CD4-positive, alpha-beta T cell (primary cell): ENCODE data around the gene SLC30A1. TPM values are rescaled to one million over a fixed set of nuclear protein-coding genes. Genes with fewer than 3 reads are reported as not detected.

Experiments
- ATAC-seq: fragments of 200-7000 bp; cut with Tn5 transposase; one replicate; pipeline ENCODE4 v1.10.0; 2022; ENCODE audit warnings: mild to moderate bottlenecking; ENCODE audit not compliant: poor library complexity
- CTCF ChIA-PET: fragments of 350-600 bp; sonication (Branson Sonifier 250); formaldehyde crosslinking; loops from one replicate; lab custom pipeline; 2021; ENCODE audit warnings: antibody characterized with exemption, inconsistent platforms; lab: Charles Lee
- POLR2A ChIA-PET: fragments of 350-600 bp; sonication (Branson Sonifier 250); formaldehyde crosslinking; loops from one replicate; lab custom pipeline; 2021; ENCODE audit warnings: antibody characterized with exemption, inconsistent platforms; lab: Charles Lee
- DNase-seq, 14 experiments: peaks; one replicate each; pipeline ENCODE4 v3.0.0-alpha.2; 2013 to 2020; ENCODE audit warnings: mixed read lengths in 2 of 14
- H3K27ac ChIP-seq, 2 donors: one replicate each; pipeline versions ENCODE4 v1.5.1 to v1.7.0; 2013; ENCODE audit warnings: low read length in 2 of 2, low read depth in 1 of 2, mild to moderate bottlenecking in 1 of 2
- H3K27me3 ChIP-seq, 2 experiments: 1 replicate in 1 of 2; 2 replicates in 1 of 2; pipeline versions ENCODE4 v1.6.1 to v1.7.0; 2013; ENCODE audit warnings: low read length in 2 of 2, control low read depth in 1 of 2, mild to moderate bottlenecking in 1 of 2, moderate library complexity in 1 of 2; ENCODE audit not compliant: insufficient read depth in 2 of 2, control insufficient read depth in 1 of 2
- H3K36me3 ChIP-seq: one replicate; pipeline ENCODE4 v1.6.1; 2013; ENCODE audit warnings: low read length, control low read depth; ENCODE audit not compliant: insufficient read depth
- H3K4me1 ChIP-seq: one replicate; pipeline ENCODE4 v1.6.1; 2013; ENCODE audit warnings: low read length, control low read depth; ENCODE audit not compliant: insufficient read depth
- H3K4me3 ChIP-seq: one replicate; pipeline ENCODE4 v1.5.1; 2013; ENCODE audit warnings: mild to moderate bottlenecking, low read length, moderate library complexity
- H3K9me3 ChIP-seq, 2 experiments: 1 replicate in 1 of 2; 2 replicates in 1 of 2; pipeline versions ENCODE4 v1.6.1 to v1.7.0; 2013; ENCODE audit warnings: low read length in 2 of 2, mild to moderate bottlenecking in 2 of 2, control low read depth in 1 of 2, moderate library complexity in 1 of 2; ENCODE audit not compliant: control insufficient read depth in 1 of 2, insufficient read depth in 1 of 2
- H3K27ac Mint-ChIP-seq: one replicate; pipeline ENCODE4 v1.8.0; 2020; ENCODE audit warnings: mixed read lengths
- H3K27me3 Mint-ChIP-seq: one replicate; pipeline ENCODE4 v1.8.0; 2021; ENCODE audit warnings: mixed read lengths
- H3K36me3 Mint-ChIP-seq: one replicate; pipeline ENCODE4 v1.8.0; 2021; ENCODE audit warnings: low read depth, mixed read lengths
- H3K4me1 Mint-ChIP-seq: one replicate; pipeline ENCODE4 v1.8.0; 2021; ENCODE audit warnings: low read depth, mixed read lengths
- H3K4me3 Mint-ChIP-seq: one replicate; pipeline ENCODE4 v1.8.0; 2020; ENCODE audit warnings: mild to moderate bottlenecking, mixed read lengths
- H3K9me3 Mint-ChIP-seq: one replicate; pipeline ENCODE4 v1.8.0; 2020; ENCODE audit warnings: mixed read lengths
- intact Hi-C, 2 experiments: fragments of 100-400 bp; cut with DNase I in 1 of 2; cut with micrococcal nuclease in 1 of 2; formaldehyde crosslinking; loops; one replicate each; pipeline versions ENCODE4 v1.15.1 to v1.9.0; 2023 to 2025; cut with DNase I, micrococcal nuclease
- total RNA-seq, 174 experiments: library from RNA in 2 of 174; stranded (reverse) in 2 of 174; gene quantifications; one replicate each; pipeline ENCODE4 v1.2.3 and lab custom pipeline; 2021 to 2026
- TF ChIP-seq, protein P1 (sequence below): fragments of 200-600 bp; IDR thresholded peaks from one replicate; pipeline ENCODE4 v1.8.0; 2022; ENCODE audit warnings: antibody characterized with exemption, mild to moderate bottlenecking

Gene SLC30A1
- total RNA-seq, 2 experiments from 2014 or later: 6.0 TPM

DNA sequence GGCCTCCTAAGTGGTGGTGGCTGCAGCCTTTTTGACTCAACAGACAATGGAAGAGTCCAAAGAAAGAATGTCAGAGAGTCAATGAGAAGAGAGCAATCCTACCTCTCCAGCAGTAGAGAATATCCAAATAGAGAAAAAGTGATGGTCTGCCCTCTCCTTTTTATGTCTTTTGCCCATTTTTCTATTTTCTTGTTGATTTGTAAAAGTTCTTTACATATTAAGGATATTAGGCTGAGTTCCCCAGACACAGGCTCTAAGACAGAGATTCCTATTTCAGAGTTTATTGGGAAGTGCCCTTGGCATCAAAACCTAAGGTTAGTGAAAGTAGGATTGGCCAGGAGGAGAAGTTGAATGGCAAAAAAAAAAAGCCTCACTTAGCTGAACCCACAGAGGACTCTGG lies 20.3 kb upstream of the SLC30A1 start:
- intact Hi-C loops: no loop called here
- Mint-ChIP-seq H3K36me3 (no peaks in the 10 kb centered on the region), H3K27me3 (peaks cover 8% of the 10 kb centered on the region), H3K9me3 (no peaks in the 10 kb centered on the region), H3K27ac (no peak overlapping the region), H3K4me1 (peaks cover 4% of the 10 kb centered on the region), H3K4me3 (no peak overlapping the region)
- ChIA-PET POLR2A (no interaction called here), CTCF (no interaction called here)
- peaks cover 7% of the 10 kb centered on the region for H3K4me1 ChIP-seq
- no peak overlapping the region for H3K27ac ChIP-seq
- DNase-seq: no peak
- no peaks in the 10 kb centered on the region for H3K27me3 ChIP-seq
- ATAC-seq: no peak
- TF ChIP-seq, protein P1, sequence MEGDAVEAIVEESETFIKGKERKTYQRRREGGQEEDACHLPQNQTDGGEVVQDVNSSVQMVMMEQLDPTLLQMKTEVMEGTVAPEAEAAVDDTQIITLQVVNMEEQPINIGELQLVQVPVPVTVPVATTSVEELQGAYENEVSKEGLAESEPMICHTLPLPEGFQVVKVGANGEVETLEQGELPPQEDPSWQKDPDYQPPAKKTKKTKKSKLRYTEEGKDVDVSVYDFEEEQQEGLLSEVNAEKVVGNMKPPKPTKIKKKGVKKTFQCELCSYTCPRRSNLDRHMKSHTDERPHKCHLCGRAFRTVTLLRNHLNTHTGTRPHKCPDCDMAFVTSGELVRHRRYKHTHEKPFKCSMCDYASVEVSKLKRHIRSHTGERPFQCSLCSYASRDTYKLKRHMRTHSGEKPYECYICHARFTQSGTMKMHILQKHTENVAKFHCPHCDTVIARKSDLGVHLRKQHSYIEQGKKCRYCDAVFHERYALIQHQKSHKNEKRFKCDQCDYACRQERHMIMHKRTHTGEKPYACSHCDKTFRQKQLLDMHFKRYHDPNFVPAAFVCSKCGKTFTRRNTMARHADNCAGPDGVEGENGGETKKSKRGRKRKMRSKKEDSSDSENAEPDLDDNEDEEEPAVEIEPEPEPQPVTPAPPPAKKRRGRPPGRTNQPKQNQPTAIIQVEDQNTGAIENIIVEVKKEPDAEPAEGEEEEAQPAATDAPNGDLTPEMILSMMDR: no peak
- H3K4me3 ChIP-seq: no peak overlapping the region
- no peaks in the 10 kb centered on the region for H3K9me3 ChIP-seq
- no peaks in the 10 kb centered on the region for H3K36me3 ChIP-seq

DNA sequence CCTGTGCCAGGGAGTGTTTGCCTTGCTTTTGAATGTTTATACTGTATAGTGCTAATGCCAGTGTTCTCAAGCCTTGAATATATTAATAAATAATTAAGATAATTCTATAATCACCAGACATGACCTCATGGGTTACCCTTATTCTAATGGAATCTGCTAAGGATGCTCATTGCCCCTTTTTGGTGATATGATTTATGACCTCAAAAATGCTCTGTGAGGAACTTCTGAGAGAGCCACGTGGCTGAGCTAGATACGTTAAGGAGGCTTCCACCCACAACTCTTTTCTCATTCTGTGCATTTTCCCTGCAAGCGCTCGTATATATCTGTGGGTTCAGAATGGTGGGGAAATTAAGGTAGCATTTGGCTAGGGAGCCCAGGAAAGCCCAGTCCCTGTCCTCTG lies 19.6 kb upstream of the SLC30A1 start:
- no peak overlapping the region for H3K27ac ChIP-seq
- ChIA-PET CTCF (no interaction called here), POLR2A (no interaction called here)
- H3K4me1 Mint-ChIP-seq: peaks cover 4% of the 10 kb centered on the region
- no peak for DNase-seq
- intact Hi-C loops: no loop called here
- H3K9me3 ChIP-seq: no peaks in the 10 kb centered on the region
- no peak overlapping the region for H3K4me3 Mint-ChIP-seq
- H3K36me3 Mint-ChIP-seq: no peaks in the 10 kb centered on the region
- peaks cover 7% of the 10 kb centered on the region for H3K4me1 ChIP-seq
- no peaks in the 10 kb centered on the region for H3K9me3 Mint-ChIP-seq
- H3K27ac Mint-ChIP-seq: no peak overlapping the region
- TF ChIP-seq, protein P1: no peak
- H3K27me3 Mint-ChIP-seq: peaks cover 8% of the 10 kb centered on the region
- ATAC-seq: no peak
- no peaks in the 10 kb centered on the region for H3K36me3 ChIP-seq
- no peaks in the 10 kb centered on the region for H3K27me3 ChIP-seq
- H3K4me3 ChIP-seq: no peak overlapping the region

DNA sequence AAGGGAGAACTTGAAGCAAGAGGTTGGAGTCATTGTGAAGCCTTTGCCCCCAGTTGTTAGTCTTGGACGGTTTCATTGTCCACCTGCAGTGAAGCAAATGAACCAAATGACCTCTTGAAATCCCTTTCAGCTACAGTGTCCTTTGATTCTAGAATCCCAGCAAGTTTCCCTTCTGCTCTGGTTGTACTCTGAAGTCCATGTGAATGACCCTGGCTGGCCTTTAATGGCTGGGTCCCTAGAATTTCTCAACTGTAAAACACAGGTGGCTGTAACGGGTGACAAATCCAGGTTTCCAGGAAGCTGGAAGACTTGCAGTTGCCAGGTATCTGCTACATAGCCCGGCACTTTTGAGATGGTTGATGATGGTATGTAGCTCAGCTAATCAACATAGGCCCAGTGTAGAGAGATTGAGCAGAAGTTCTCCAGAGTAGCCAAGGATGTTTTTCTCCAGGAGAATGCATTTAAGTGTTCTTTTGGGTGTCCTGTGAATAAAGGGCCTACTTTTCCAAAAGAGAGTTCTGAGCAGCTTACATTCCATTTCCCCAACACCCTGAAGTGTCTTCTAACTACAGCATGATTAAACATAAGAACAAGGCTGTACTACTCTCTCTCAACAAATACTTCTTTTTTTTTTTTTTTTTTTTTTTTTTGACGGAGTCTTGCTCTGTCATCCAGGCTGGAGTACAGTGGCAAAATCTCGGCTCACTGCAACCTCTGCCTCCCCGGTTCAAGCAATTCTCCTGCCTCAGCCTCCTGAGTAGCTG lies 17.6 kb upstream of the SLC30A1 start:
- ATAC-seq: no peak
- peaks cover 7% of the 10 kb centered on the region for H3K4me1 ChIP-seq
- TF ChIP-seq, protein P1: no peak
- intact Hi-C loops: no loop called here
- no peaks in the 10 kb centered on the region for H3K9me3 Mint-ChIP-seq
- ChIA-PET POLR2A (no interaction called here), CTCF (no interaction called here)
- no peaks in the 10 kb centered on the region for H3K9me3 ChIP-seq
- DNase-seq: no peak
- no peak overlapping the region for H3K4me3 Mint-ChIP-seq
- H3K27me3 ChIP-seq: no peaks in the 10 kb centered on the region
- H3K36me3 Mint-ChIP-seq: no peaks in the 10 kb centered on the region
- no peak overlapping the region for H3K27ac ChIP-seq
- no peaks in the 10 kb centered on the region for H3K27me3 Mint-ChIP-seq
- H3K36me3 ChIP-seq: no peaks in the 10 kb centered on the region
- H3K4me3 ChIP-seq: no peak overlapping the region
- no peak overlapping the region for H3K27ac Mint-ChIP-seq
- H3K4me1 Mint-ChIP-seq: peaks cover 4% of the 10 kb centered on the region
